HepG2 (cell line): Measurements from ENCODE around the gene ARHGAP35. TPM values are rescaled to one million over a fixed set of nuclear protein-coding genes. Genes with fewer than 3 reads are reported as not detected.

Experiments used
- ARID3A ChIP-seq: IDR thresholded peaks from 2 replicates; pipeline ENCODE4 v1.6.1; 2012; ENCODE audit warnings: low read depth, low read length, improper control_type of control experiment
- ARNTL ChIP-seq: sonication (generic); formaldehyde crosslinking; IDR thresholded peaks from 2 replicates; pipeline ENCODE4 v1.4.0; 2020; ENCODE audit warnings: mild to moderate bottlenecking, missing genetic modification reagents
- ATF3 ChIP-seq: sonication (generic); formaldehyde crosslinking; IDR thresholded peaks from 2 replicates; pipeline ENCODE4 v1.4.0; 2020; ENCODE audit warnings: missing genetic modification reagents
- BCL6 ChIP-seq: IDR thresholded peaks from 2 replicates; pipeline ENCODE4 v1.6.1; 2016; ENCODE audit warnings: missing genetic modification reagents, missing compliant biosample characterization
- FOSL1 ChIP-seq: sonication (generic); formaldehyde crosslinking; IDR thresholded peaks from 2 replicates; pipeline ENCODE4 v1.9.0; 2021; ENCODE audit warnings: missing genetic modification reagents, borderline replicate concordance
- FOXK2 ChIP-seq: fragments of 450-650 bp; IDR thresholded peaks from 2 replicates; pipeline ENCODE4 v1.6.1; 2016
- LCORL ChIP-seq, 2 experiments: fragments of 450-650 bp in 1 of 2; sonication (generic) in 1 of 2; formaldehyde crosslinking in 1 of 2; IDR thresholded peaks; 2 replicates each; pipeline versions ENCODE4 v1.5.0 to v1.6.1; 2017 to 2020; ENCODE audit warnings: antibody characterized with exemption in 1 of 2, missing genetic modification reagents in 1 of 2
- MAFK ChIP-seq, 2 experiments: IDR thresholded peaks in 1 of 2; conservative IDR thresholded peaks in 1 of 2; 2 replicates each; pipeline ENCODE4 v1.6.1; 2011; ENCODE audit warnings: improper control_type of control experiment in 2 of 2, low read length in 2 of 2
- MBNL3 ChIP-seq: fragments of 250-450 bp; sonication (Bioruptor Pico); conservative IDR thresholded peaks from 2 replicates; pipeline ENCODE4 v1.8.0; 2022; ENCODE audit warnings: mild to moderate bottlenecking, inconsistent platforms
- MTF2 ChIP-seq: sonication (generic); formaldehyde crosslinking; IDR thresholded peaks from 2 replicates; pipeline ENCODE4 v1.5.0; 2020; ENCODE audit warnings: missing genetic modification reagents, borderline replicate concordance
- NFYC ChIP-seq: IDR thresholded peaks from 2 replicates; pipeline ENCODE4 v1.6.1; 2016; ENCODE audit warnings: missing genetic modification reagents, missing compliant biosample characterization
- PATZ1 ChIP-seq: sonication (generic); formaldehyde crosslinking; IDR thresholded peaks from 2 replicates; pipeline ENCODE4 v1.4.0; 2020; ENCODE audit warnings: missing genetic modification reagents
- PITX1 ChIP-seq: sonication (generic); formaldehyde crosslinking; IDR thresholded peaks from 2 replicates; pipeline ENCODE4 v1.5.1; 2020; ENCODE audit warnings: mild to moderate bottlenecking, missing genetic modification reagents
- RFXAP ChIP-seq: sonication (generic); formaldehyde crosslinking; IDR thresholded peaks from 2 replicates; pipeline ENCODE4 v1.4.0; 2020; ENCODE audit warnings: missing genetic modification reagents, borderline replicate concordance
- RNF219 ChIP-seq: sonication (generic); formaldehyde crosslinking; IDR thresholded peaks from 2 replicates; pipeline ENCODE4 v1.5.0; 2020; ENCODE audit warnings: mild to moderate bottlenecking, missing genetic modification reagents
- SKI ChIP-seq: fragments of 450-650 bp; IDR thresholded peaks from one replicate; pipeline ENCODE4 v1.6.1; 2018; ENCODE audit warnings: mild to moderate bottlenecking; ENCODE audit not compliant: partially characterized antibody
- THAP11 ChIP-seq: IDR thresholded peaks from 2 replicates; pipeline ENCODE4 v1.6.1; 2016; ENCODE audit warnings: missing biosample characterization, missing genetic modification reagents
- ZNF414 ChIP-seq: sonication (generic); formaldehyde crosslinking; IDR thresholded peaks from 2 replicates; pipeline ENCODE4 v1.5.0; 2020; ENCODE audit warnings: missing genetic modification reagents
- ZNF567 ChIP-seq: sonication (generic); formaldehyde crosslinking; IDR thresholded peaks from 2 replicates; pipeline ENCODE4 v1.8.1; 2023; ENCODE audit warnings: mild to moderate bottlenecking, missing genetic modification reagents, borderline replicate concordance
- ZNF639 ChIP-seq: conservative IDR thresholded peaks from 2 replicates; pipeline ENCODE4 v1.6.1; 2018; ENCODE audit warnings: missing genetic modification reagents
- polyA plus RNA-seq, 8 experiments: library from polyadenylated mRNA; depleted of rRNA in 3 of 8; stranded (reverse) in 7 of 8; unstranded in 1 of 8; fragments of >200 nt; fragmentation: Illumina TruSeq in 4 of 8; extraction: Trizol in 4 of 8; gene quantifications; 2 replicates each; pipeline versions ENCODE4 v1.2.1 to v1.2.3, GENCODE V29; 2011 to 2016; ENCODE audit warnings: low read depth in 4 of 8, missing spikeins in 1 of 8, mixed read lengths in 1 of 8; ENCODE audit not compliant: insufficient read depth in 1 of 8
- total RNA-seq, 5 experiments: library from RNA; depleted of rRNA; stranded (reverse); fragments of >200 nt; fragmentation: Illumina TruSeq; extraction: Trizol; gene quantifications; 2 replicates each; pipeline ENCODE4 v1.2.3, GENCODE V29; 2016; ENCODE audit warnings: low read depth in 1 of 5

ARHGAP35 gene
- total and polyA plus RNA-seq, 2 of the 13 experiments (the other 11 are each of a cell fraction or from before 2014, with no cell fraction given), result 30.1 to 30.2 TPM

- TF ChIP-seq PITX1 (CRISPR knock-in tag), result peak; percentile 57; the same call in 1 of the 2 replicates
- no peak for TF ChIP-seq MAFK (conservative IDR thresholded peaks at IDR 0.05 in 1 of 2, IDR thresholded peaks at IDR 0.05 in 1 of 2; ENCODE audit: low read length in 2 of 2)
- 0 out of 2 replicates have a peak, but pooled peaks have one; percentile 34 for TF ChIP-seq ZNF639 (CRISPR knock-in tag)
- TF ChIP-seq FOXK2, result peak; percentile 82
- peak; percentile 85 for TF ChIP-seq ATF3
- TF ChIP-seq FOSL1 (CRISPR knock-in tag), result peak; percentile 90
- no peak for TF ChIP-seq MTF2 (CRISPR knock-in tag)
- peak; percentile 73 for TF ChIP-seq SKI
- TF ChIP-seq LCORL (IDR thresholded peaks at IDR 0.05), result peak; percentile 17; the same call in 1 of the 2 replicates
- TF ChIP-seq LCORL (CRISPR knock-in tag; IDR thresholded peaks at IDR 0.05), result peak; percentile 88
- TF ChIP-seq ZNF567 (CRISPR knock-in tag), result 0 out of 2 replicates have a peak, but pooled peaks have one; percentile 24
- TF ChIP-seq ZNF414 (CRISPR knock-in tag), result peak; percentile 58; the same call in 1 of the 2 replicates
- TF ChIP-seq ARID3A, result peak; percentile 37; the same call in 1 of the 2 replicates
- TF ChIP-seq BCL6 (CRISPR knock-in tag), result peak; percentile 83
- peak; percentile 45; the same call in 1 of the 2 replicates for TF ChIP-seq PATZ1 (CRISPR knock-in tag)
- TF ChIP-seq RNF219, result 0 out of 2 replicates have a peak, but pooled peaks have one; percentile 48
- TF ChIP-seq THAP11 (CRISPR knock-in tag), result peak; percentile 67; the same call in 1 of the 2 replicates
- 0 out of 2 replicates have a peak, but pooled peaks have one; percentile 44 for TF ChIP-seq RFXAP (CRISPR knock-in tag)
- peak; percentile 67; the same call in 1 of the 2 replicates for TF ChIP-seq NFYC (CRISPR knock-in tag)
- TF ChIP-seq MBNL3 (CRISPR knock-in tag), result no peak
- 0 out of 2 replicates have a peak, but pooled peaks have one; percentile 57 for TF ChIP-seq ARNTL (CRISPR knock-in tag)
Observed at GRCh38 chr19:46890423-46891170, 29.8 kb downstream of the ARHGAP35 start (continued).
